C4-2B (cell line): ENCODE data around the gene KRT12.

Source experiments
- ZFX ChIP-seq: fragments of 450-650 bp; IDR thresholded peaks from 2 replicates; pipeline ENCODE4 v1.6.1; 2017
- TF ChIP-seq, protein P1 (sequence below): fragments of 450-650 bp; conservative IDR thresholded peaks from 2 replicates; pipeline ENCODE4 v1.5.1; 2017; ENCODE audit warnings: mild to moderate bottlenecking

- TF ChIP-seq, protein P1, sequence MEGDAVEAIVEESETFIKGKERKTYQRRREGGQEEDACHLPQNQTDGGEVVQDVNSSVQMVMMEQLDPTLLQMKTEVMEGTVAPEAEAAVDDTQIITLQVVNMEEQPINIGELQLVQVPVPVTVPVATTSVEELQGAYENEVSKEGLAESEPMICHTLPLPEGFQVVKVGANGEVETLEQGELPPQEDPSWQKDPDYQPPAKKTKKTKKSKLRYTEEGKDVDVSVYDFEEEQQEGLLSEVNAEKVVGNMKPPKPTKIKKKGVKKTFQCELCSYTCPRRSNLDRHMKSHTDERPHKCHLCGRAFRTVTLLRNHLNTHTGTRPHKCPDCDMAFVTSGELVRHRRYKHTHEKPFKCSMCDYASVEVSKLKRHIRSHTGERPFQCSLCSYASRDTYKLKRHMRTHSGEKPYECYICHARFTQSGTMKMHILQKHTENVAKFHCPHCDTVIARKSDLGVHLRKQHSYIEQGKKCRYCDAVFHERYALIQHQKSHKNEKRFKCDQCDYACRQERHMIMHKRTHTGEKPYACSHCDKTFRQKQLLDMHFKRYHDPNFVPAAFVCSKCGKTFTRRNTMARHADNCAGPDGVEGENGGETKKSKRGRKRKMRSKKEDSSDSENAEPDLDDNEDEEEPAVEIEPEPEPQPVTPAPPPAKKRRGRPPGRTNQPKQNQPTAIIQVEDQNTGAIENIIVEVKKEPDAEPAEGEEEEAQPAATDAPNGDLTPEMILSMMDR = no peak
- TF ChIP-seq ZFX = no peak
Measured at GRCh38 chr17:40852364-40852763, 14.7 kb downstream of the KRT12 start.
